ENCODE measurements around the gene STXBP4. TPM values are rescaled to one million over a fixed set of nuclear protein-coding genes. Genes with fewer than 3 reads are reported as not detected.

STXBP4 gene
- polyA plus RNA-seq, 1 donor (not counting 4 experiments of a cell fraction or from before 2014, with no cell fraction given), result 4.2 TPM

- Histone ChIP-seq H3K4me1 (ENCODE audit: control insufficient read depth, extremely low read depth, insufficient read depth, low read length) (no peaks in the 10 kb centered on the region), H3K9me1 (ENCODE audit: control insufficient read depth, extremely low read depth, insufficient read depth, low read length) (no peaks in the 10 kb centered on the region), H3K4me2 (ENCODE audit: control insufficient read depth, extremely low read depth, insufficient read depth, low read depth, low read length) (no peak overlapping the region), H3K9me3 (ENCODE audit: control insufficient read depth, low read depth, low read length) (no peaks in the 10 kb centered on the region), H3K27me3 (ENCODE audit: control insufficient read depth, extremely low read depth, insufficient read depth, low read length) (no peaks in the 10 kb centered on the region), H3K27ac (ENCODE audit: control insufficient read depth, insufficient read depth, low read length) (no peak overlapping the region), H3K9ac (ENCODE audit: control insufficient read depth, extremely low read depth, insufficient read depth, low read length) (no peak overlapping the region), H3K79me2 (ENCODE audit: control insufficient read depth, insufficient read depth, low read length) (no peaks in the 10 kb centered on the region), H3K36me3 (ENCODE audit: control insufficient read depth in 2 of 2, extremely low read depth in 1 of 2, insufficient read depth in 2 of 2, low read length in 2 of 2) (no peaks in the 10 kb centered on the region), H2AFZ (ENCODE audit: control insufficient read depth, low read length) (no peak overlapping the region), H3K4me3 (ENCODE audit: control insufficient read depth in 2 of 3, extremely low read depth in 1 of 3, insufficient read depth in 2 of 3, low read depth in 1 of 3, low read length in 3 of 3) (no peak overlapping the region), H4K20me1 (ENCODE audit: control insufficient read depth, extremely low read depth, insufficient read depth, low read length) (no peaks in the 10 kb centered on the region)
- no peak for FAIRE-seq
- dilution Hi-C loops (cut with MboI; ENCODE audit: extremely low pct_ligation_motif_present, low sequenced_read_pairs), result no loop called here
- TF ChIP-seq EZH2 (IDR thresholded peaks at IDR 0.05; ENCODE audit: low read length) (no peak), CTCF (optimal IDR thresholded peaks at IDR 0.05 in 1 of 3, IDR thresholded peaks at IDR 0.05 in 1 of 3, conservative IDR thresholded peaks at IDR 0.05 in 1 of 3; ENCODE audit: extremely low read depth in 1 of 3, insufficient read depth in 2 of 3, low read length in 3 of 3) (peak in 1 of 3 experiments; percentile 32)
- no peak for DNase-seq (ENCODE audit: low read depth, low spot score)
Measured at GRCh38 chr17:55053855-55054254, 85.3 kb downstream of the STXBP4 start.

GRCh38 chr17:55054429-55054828 is 85.9 kb downstream of the STXBP4 start:
- H3K4me3 ChIP-seq (ENCODE audit: control insufficient read depth in 2 of 3, extremely low read depth in 1 of 3, insufficient read depth in 2 of 3, low read depth in 1 of 3, low read length in 3 of 3), result no peak overlapping the region
- FAIRE-seq (no peak), DNase-seq (ENCODE audit: low read depth, low spot score) (no peak)
- no peaks in the 10 kb centered on the region for H3K79me2 ChIP-seq (ENCODE audit: control insufficient read depth, insufficient read depth, low read length)
- H3K9me3 ChIP-seq (ENCODE audit: control insufficient read depth, low read depth, low read length), result no peaks in the 10 kb centered on the region
- H3K27me3 ChIP-seq (ENCODE audit: control insufficient read depth, extremely low read depth, insufficient read depth, low read length), result no peaks in the 10 kb centered on the region
- no peak for TF ChIP-seq CTCF (optimal IDR thresholded peaks at IDR 0.05 in 1 of 3, IDR thresholded peaks at IDR 0.05 in 1 of 3, conservative IDR thresholded peaks at IDR 0.05 in 1 of 3; ENCODE audit: extremely low read depth in 1 of 3, insufficient read depth in 2 of 3, low read length in 3 of 3)
- no peak for TF ChIP-seq EZH2 (IDR thresholded peaks at IDR 0.05; ENCODE audit: low read length)
- no peak overlapping the region for H3K9ac ChIP-seq (ENCODE audit: control insufficient read depth, extremely low read depth, insufficient read depth, low read length)
- no peaks in the 10 kb centered on the region for H4K20me1 ChIP-seq (ENCODE audit: control insufficient read depth, extremely low read depth, insufficient read depth, low read length)
- dilution Hi-C loops (cut with MboI; ENCODE audit: extremely low pct_ligation_motif_present, low sequenced_read_pairs), result no loop called here
- no peaks in the 10 kb centered on the region for H3K9me1 ChIP-seq (ENCODE audit: control insufficient read depth, extremely low read depth, insufficient read depth, low read length)
- no peak overlapping the region for H3K27ac ChIP-seq (ENCODE audit: control insufficient read depth, insufficient read depth, low read length)
- H3K4me2 ChIP-seq (ENCODE audit: control insufficient read depth, extremely low read depth, insufficient read depth, low read depth, low read length), result no peak overlapping the region
- H3K36me3 ChIP-seq (ENCODE audit: control insufficient read depth in 2 of 2, extremely low read depth in 1 of 2, insufficient read depth in 2 of 2, low read length in 2 of 2), result no peaks in the 10 kb centered on the region
- no peak overlapping the region for H2AFZ ChIP-seq (ENCODE audit: control insufficient read depth, low read length)
- no peaks in the 10 kb centered on the region for H3K4me1 ChIP-seq (ENCODE audit: control insufficient read depth, extremely low read depth, insufficient read depth, low read length)
